ENCODE data around the gene SND1. TPM values are rescaled to one million over a fixed set of nuclear protein-coding genes. Genes with fewer than 3 reads are reported as not detected.

SND1 gene
- total and polyA plus RNA-seq, 4 donors, result 50.3 to 150 (median 105) TPM

- H3K4me1 ChIP-seq (ENCODE audit: control insufficient read depth in 1 of 2, insufficient read depth in 2 of 2, low read length in 2 of 2), result no peaks in the 10 kb centered on the region
- H3K4me3 ChIP-seq (ENCODE audit: low read length in 2 of 2), result no peak overlapping the region
- no peaks in the 10 kb centered on the region for H3K36me3 ChIP-seq (ENCODE audit: control insufficient read depth in 1 of 2, insufficient read depth in 2 of 2, low read length in 1 of 2)
- no peaks in the 10 kb centered on the region for H3K27me3 ChIP-seq (ENCODE audit: control insufficient read depth in 1 of 2, insufficient read depth in 2 of 2, low read length in 1 of 2)
- 97% methylated on average over 8 of the region's 8 CpGs for WGBS, 2 donors
- no peak overlapping the region for H3K27ac ChIP-seq (ENCODE audit: low read depth in 1 of 2, low read length in 2 of 2)
- DNase-seq (no peak), ATAC-seq (ENCODE audit: low FRiP score) (no peak)
- no peaks in the 10 kb centered on the region for H3K9me3 ChIP-seq (ENCODE audit: control insufficient read depth, low read length)
- intact Hi-C loops (cut with DNase I), result no loop called here
Measured at GRCh38 chr7:128037880-128038619, 386.1 kb downstream of the SND1 start.

- no peaks in the 10 kb centered on the region for H3K36me3 ChIP-seq (ENCODE audit: control insufficient read depth in 1 of 2, insufficient read depth in 2 of 2, low read length in 1 of 2)
- DNase-seq (no peak), ATAC-seq (ENCODE audit: low FRiP score) (no peak)
- intact Hi-C loops (cut with DNase I), result no loop called here
- H3K4me1 ChIP-seq (ENCODE audit: control insufficient read depth in 1 of 2, insufficient read depth in 2 of 2, low read length in 2 of 2), result no peaks in the 10 kb centered on the region
- WGBS, 2 donors, result 91 to 92% methylated on average over 4 of the region's 4 CpGs
- no peak overlapping the region for H3K4me3 ChIP-seq (ENCODE audit: low read length in 2 of 2)
- H3K27me3 ChIP-seq (ENCODE audit: control insufficient read depth in 1 of 2, insufficient read depth in 2 of 2, low read length in 1 of 2), result no peaks in the 10 kb centered on the region
- H3K27ac ChIP-seq (ENCODE audit: low read depth in 1 of 2, low read length in 2 of 2), result no peak overlapping the region
- no peaks in the 10 kb centered on the region for H3K9me3 ChIP-seq (ENCODE audit: control insufficient read depth, low read length)
Measured at GRCh38 chr7:128039544-128039953, 387.6 kb downstream of the SND1 start.

- H3K4me3 ChIP-seq (ENCODE audit: low read length in 2 of 2), result no peak overlapping the region
- intact Hi-C loops (cut with DNase I), result no loop called here
Measured at GRCh38 chr7:128040205-128040604, 388.2 kb downstream of the SND1 start.

DNA sequence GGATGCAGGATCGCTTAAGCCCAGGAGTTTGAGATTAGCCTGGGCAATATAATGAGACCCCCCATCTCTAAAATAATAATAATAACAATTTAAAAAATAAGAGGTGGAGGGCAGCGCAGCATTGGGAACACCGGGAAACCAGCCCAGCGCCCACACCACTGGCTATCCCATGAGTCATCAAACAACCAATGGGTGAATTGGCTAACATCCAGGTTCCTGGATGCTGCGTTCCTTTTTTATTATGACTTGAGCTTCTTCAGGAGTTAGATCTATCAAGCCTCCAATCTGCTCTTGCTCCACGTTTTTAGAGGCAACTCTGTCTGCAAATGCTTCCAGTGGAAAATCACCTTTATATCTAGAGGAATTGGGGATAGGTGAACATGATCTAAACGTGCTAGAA is 389.2 kb downstream of the SND1 start:
- no peak overlapping the region for H3K4me3 ChIP-seq (ENCODE audit: low read length in 2 of 2)
- H3K9me3 ChIP-seq (ENCODE audit: control insufficient read depth, low read length), result no peaks in the 10 kb centered on the region
- no peaks in the 10 kb centered on the region for H3K27me3 ChIP-seq (ENCODE audit: control insufficient read depth in 1 of 2, insufficient read depth in 2 of 2, low read length in 1 of 2)
- no peaks in the 10 kb centered on the region for H3K36me3 ChIP-seq (ENCODE audit: control insufficient read depth in 1 of 2, insufficient read depth in 2 of 2, low read length in 1 of 2)
- DNase-seq (no peak), ATAC-seq (ENCODE audit: low FRiP score) (no peak)
- WGBS, 2 donors, result 58 to 59% methylated on average over 7 of the region's 7 CpGs
- intact Hi-C loops (cut with DNase I), result no loop called here
- no peak overlapping the region for H3K27ac ChIP-seq (ENCODE audit: low read depth in 1 of 2, low read length in 2 of 2)
- H3K4me1 ChIP-seq (ENCODE audit: control insufficient read depth in 1 of 2, insufficient read depth in 2 of 2, low read length in 2 of 2), result no peaks in the 10 kb centered on the region

More at GRCh38 chr7:128040205-128040604, 388.2 kb downstream of the SND1 start:
- H3K27ac ChIP-seq (ENCODE audit: low read depth in 1 of 2, low read length in 2 of 2), result no peak overlapping the region
- WGBS, 2 donors, result 92 to 94% methylated on average over 3 of the region's 3 CpGs
- H3K27me3 ChIP-seq (ENCODE audit: control insufficient read depth in 1 of 2, insufficient read depth in 2 of 2, low read length in 1 of 2), result no peaks in the 10 kb centered on the region
- H3K36me3 ChIP-seq (ENCODE audit: control insufficient read depth in 1 of 2, insufficient read depth in 2 of 2, low read length in 1 of 2), result no peaks in the 10 kb centered on the region
- no peaks in the 10 kb centered on the region for H3K4me1 ChIP-seq (ENCODE audit: control insufficient read depth in 1 of 2, insufficient read depth in 2 of 2, low read length in 2 of 2)
- H3K9me3 ChIP-seq (ENCODE audit: control insufficient read depth, low read length), result no peaks in the 10 kb centered on the region
- no peak for DNase-seq
- ATAC-seq (ENCODE audit: low FRiP score), result no peak

DNA sequence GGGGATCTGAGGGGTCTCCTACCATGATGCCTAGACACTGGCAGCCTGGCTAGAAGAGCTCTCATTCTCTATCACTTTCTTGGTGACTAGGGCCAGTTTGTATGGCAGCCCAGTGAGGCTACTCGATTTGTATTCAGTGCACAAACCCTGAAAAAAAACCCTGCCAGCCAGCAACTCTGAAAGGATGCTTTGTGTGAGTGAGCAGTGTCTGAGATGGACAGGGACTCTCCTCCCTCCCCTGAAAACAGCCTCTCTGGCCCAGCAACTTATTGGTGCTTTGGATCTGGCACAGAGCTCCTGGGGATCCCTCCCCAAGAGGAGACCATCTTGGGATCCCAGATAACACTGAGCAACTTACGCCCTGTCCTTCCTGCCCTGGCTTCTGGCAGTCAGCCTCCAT is 390.0 kb downstream of the SND1 start:
- no peak for ATAC-seq (ENCODE audit: low FRiP score)
- H3K9me3 ChIP-seq (ENCODE audit: control insufficient read depth, low read length), result no peaks in the 10 kb centered on the region
- no peak overlapping the region for H3K4me3 ChIP-seq (ENCODE audit: low read length in 2 of 2)
- intact Hi-C loops (cut with DNase I), result no loop called here
- 83 to 89% methylated on average over 2 of the region's 2 CpGs for WGBS, 2 donors
- H3K27ac ChIP-seq (ENCODE audit: low read depth in 1 of 2, low read length in 2 of 2), result no peak overlapping the region
- no peaks in the 10 kb centered on the region for H3K36me3 ChIP-seq (ENCODE audit: control insufficient read depth in 1 of 2, insufficient read depth in 2 of 2, low read length in 1 of 2)
- DNase-seq, result no peak
- H3K4me1 ChIP-seq (ENCODE audit: control insufficient read depth in 1 of 2, insufficient read depth in 2 of 2, low read length in 2 of 2), result no peaks in the 10 kb centered on the region
- H3K27me3 ChIP-seq (ENCODE audit: control insufficient read depth in 1 of 2, insufficient read depth in 2 of 2, low read length in 1 of 2), result no peaks in the 10 kb centered on the region

DNA sequence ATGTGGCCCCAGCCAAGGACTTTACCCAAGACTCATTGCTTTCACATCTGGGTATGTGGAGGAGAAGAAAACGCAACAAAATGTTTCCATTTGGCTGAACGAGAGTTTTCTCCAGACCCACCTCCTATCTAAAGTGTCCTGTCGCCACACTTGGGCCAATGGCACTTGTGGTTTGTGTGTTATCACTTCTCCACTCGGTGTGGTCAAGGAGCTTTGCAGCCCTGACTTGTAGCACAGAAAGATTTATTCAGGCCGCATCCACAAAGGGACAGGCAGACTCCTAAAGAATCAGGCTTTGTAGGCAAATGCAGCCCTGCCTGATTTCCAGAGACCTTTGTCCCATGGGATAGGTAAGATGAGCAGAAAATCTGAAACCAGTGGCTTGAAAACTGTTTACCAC is 392.1 kb downstream of the SND1 start:
- DNase-seq (no peak), ATAC-seq (ENCODE audit: low FRiP score) (no peak)
- 75 to 82% methylated on average over 5 of the region's 5 CpGs for WGBS, 2 donors
- Histone ChIP-seq H3K4me3 (ENCODE audit: low read length in 2 of 2) (no peak overlapping the region), H3K27me3 (ENCODE audit: control insufficient read depth in 1 of 2, insufficient read depth in 2 of 2, low read length in 1 of 2) (no peaks in the 10 kb centered on the region), H3K27ac (ENCODE audit: low read depth in 1 of 2, low read length in 2 of 2) (no peak overlapping the region), H3K9me3 (ENCODE audit: control insufficient read depth, low read length) (no peaks in the 10 kb centered on the region), H3K36me3 (ENCODE audit: control insufficient read depth in 1 of 2, insufficient read depth in 2 of 2, low read length in 1 of 2) (no peaks in the 10 kb centered on the region), H3K4me1 (ENCODE audit: control insufficient read depth in 1 of 2, insufficient read depth in 2 of 2, low read length in 2 of 2) (no peaks in the 10 kb centered on the region)
- intact Hi-C loops (cut with DNase I), result no loop called here

GRCh38 chr7:128045158-128045557 is 393.2 kb downstream of the SND1 start:
- 67 to 70% methylated on average over 1 of the region's 1 CpG for WGBS, 2 donors
- Histone ChIP-seq H3K27me3 (ENCODE audit: control insufficient read depth in 1 of 2, insufficient read depth in 2 of 2, low read length in 1 of 2) (no peaks in the 10 kb centered on the region), H3K9me3 (ENCODE audit: control insufficient read depth, low read length) (no peaks in the 10 kb centered on the region), H3K4me3 (ENCODE audit: low read length in 2 of 2) (no peak overlapping the region), H3K36me3 (ENCODE audit: control insufficient read depth in 1 of 2, insufficient read depth in 2 of 2, low read length in 1 of 2) (no peaks in the 10 kb centered on the region), H3K4me1 (ENCODE audit: control insufficient read depth in 1 of 2, insufficient read depth in 2 of 2, low read length in 2 of 2) (no peaks in the 10 kb centered on the region), H3K27ac (ENCODE audit: low read depth in 1 of 2, low read length in 2 of 2) (no peak overlapping the region)
- DNase-seq (no peak), ATAC-seq (ENCODE audit: low FRiP score) (no peak)
- intact Hi-C loops (cut with DNase I), result no loop called here

DNA sequence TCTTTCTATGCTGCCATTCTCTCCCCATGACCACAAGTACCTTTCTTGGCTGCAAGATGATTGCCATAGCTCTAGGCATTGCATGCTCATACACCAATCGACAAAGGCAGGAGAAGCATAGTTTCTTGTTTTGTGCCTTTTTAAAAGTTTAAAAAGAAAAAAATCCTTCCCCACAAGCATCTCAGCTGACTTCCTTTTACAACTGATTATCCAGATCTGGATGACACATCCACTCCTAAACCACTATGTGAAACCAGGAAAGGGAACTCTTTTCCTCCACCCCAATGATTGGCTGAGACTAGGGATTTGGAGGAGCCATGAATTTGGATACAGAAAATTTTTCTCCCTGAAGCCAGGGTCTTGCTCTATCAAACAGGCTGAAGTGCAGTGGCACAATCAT is 393.8 kb downstream of the SND1 start:
- WGBS, 2 donors, result 92 to 93% methylated on average over 1 of the region's 1 CpG
- Histone ChIP-seq H3K27me3 (ENCODE audit: control insufficient read depth in 1 of 2, insufficient read depth in 2 of 2, low read length in 1 of 2) (no peaks in the 10 kb centered on the region), H3K27ac (ENCODE audit: low read depth in 1 of 2, low read length in 2 of 2) (no peak overlapping the region), H3K9me3 (ENCODE audit: control insufficient read depth, low read length) (no peaks in the 10 kb centered on the region), H3K4me1 (ENCODE audit: control insufficient read depth in 1 of 2, insufficient read depth in 2 of 2, low read length in 2 of 2) (no peaks in the 10 kb centered on the region), H3K36me3 (ENCODE audit: control insufficient read depth in 1 of 2, insufficient read depth in 2 of 2, low read length in 1 of 2) (no peaks in the 10 kb centered on the region), H3K4me3 (ENCODE audit: low read length in 2 of 2) (no peak overlapping the region)
- intact Hi-C loops (cut with DNase I), result no loop called here
- no peak for ATAC-seq (ENCODE audit: low FRiP score)
- DNase-seq, result no peak

GRCh38 chr7:128052404-128052803 is 400.4 kb downstream of the SND1 start:
- H3K27me3 ChIP-seq (ENCODE audit: control insufficient read depth in 1 of 2, insufficient read depth in 2 of 2, low read length in 1 of 2), result no peaks in the 10 kb centered on the region
- WGBS, 2 donors, result 94 to 96% methylated on average over 9 of the region's 9 CpGs
- H3K4me3 ChIP-seq (ENCODE audit: low read length in 2 of 2), result no peak overlapping the region
- no peak overlapping the region for H3K27ac ChIP-seq (ENCODE audit: low read depth in 1 of 2, low read length in 2 of 2)
- no peaks in the 10 kb centered on the region for H3K4me1 ChIP-seq (ENCODE audit: control insufficient read depth in 1 of 2, insufficient read depth in 2 of 2, low read length in 2 of 2)
- H3K9me3 ChIP-seq (ENCODE audit: control insufficient read depth, low read length), result no peaks in the 10 kb centered on the region
- H3K36me3 ChIP-seq (ENCODE audit: control insufficient read depth in 1 of 2, insufficient read depth in 2 of 2, low read length in 1 of 2), result no peaks in the 10 kb centered on the region
- no peak for ATAC-seq (ENCODE audit: low FRiP score)
- DNase-seq, result no peak
- intact Hi-C loops (cut with DNase I), result no loop called here
